ENCODE data around the gene SDCCAG8. TPM values are rescaled to one million over a fixed set of nuclear protein-coding genes. Genes with fewer than 3 reads are reported as not detected.

SDCCAG8 gene
- polyA plus RNA-seq, 3 donors: 33.2 to 34.4 (median 33.4) TPM

DNA sequence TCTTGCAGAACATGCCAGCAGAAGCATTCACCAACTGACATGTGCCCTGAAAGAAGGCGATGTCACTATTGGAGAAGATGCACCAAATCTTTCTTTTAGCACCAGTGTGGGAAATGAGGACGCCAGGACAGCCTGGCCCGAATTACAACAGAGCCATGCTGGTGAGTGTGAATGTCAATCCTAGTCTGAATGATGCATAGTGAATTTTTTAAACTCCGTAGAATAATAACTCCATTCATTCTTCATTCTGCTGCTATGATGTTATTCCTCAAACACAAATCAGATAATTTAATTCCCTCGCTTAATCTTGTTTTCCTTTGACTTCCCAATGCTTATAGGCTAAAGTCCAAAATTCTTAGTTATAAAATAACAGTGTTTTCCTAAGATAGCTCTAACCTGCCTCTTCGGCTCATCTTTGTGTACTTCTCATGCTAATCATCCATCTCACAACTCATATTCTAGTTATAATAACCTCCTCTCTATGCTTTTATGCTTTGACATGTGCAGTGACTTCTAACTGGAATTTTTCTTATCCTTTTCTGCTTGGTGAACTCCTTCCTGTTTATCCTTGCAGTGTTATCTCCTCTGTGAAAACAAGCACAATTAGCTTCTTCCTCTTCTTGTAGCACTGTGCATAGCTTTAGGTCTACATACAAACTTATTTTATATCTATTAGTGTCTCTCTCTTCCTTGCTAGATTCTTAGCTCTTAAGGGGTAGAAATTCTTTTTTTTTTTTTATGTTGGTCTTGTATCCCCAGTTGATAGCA lies 14.4 kb downstream of the SDCCAG8 start:
- peak overlapping the region in 4 of 7 donors; percentile 63 to 96 (median 88) for H3K27ac Mint-ChIP-seq
- H2AFZ ChIP-seq (ENCODE audit: insufficient read depth, low read depth, low read length, poor library complexity, severe bottlenecking): no peak overlapping the region
- 100% methylated on average over 1 of the region's 6 CpGs for WGBS (ENCODE audit: insufficient coverage)
- H3K36me3 Mint-ChIP-seq: peaks cover 22 to 24% of the 10 kb centered on the region in 2 donors
- peaks cover 53 to 55% of the 10 kb centered on the region in 2 donors for H3K4me1 ChIP-seq (ENCODE audit: control insufficient read depth in 1 of 2, insufficient read depth in 2 of 2, low read length in 2 of 2)
- no peak overlapping the region for H3K4me3 ChIP-seq (replicated peaks in 1 of 3; ENCODE audit: low read depth in 2 of 3, low read length in 3 of 3)
- DNase-seq: no peak
- no peaks in the 10 kb centered on the region for H3K27me3 Mint-ChIP-seq (ENCODE audit: low read depth in 3 of 3)
- no peak overlapping the region for H3K9ac ChIP-seq (ENCODE audit: insufficient read depth, low read length, poor library complexity, severe bottlenecking)
- H3K36me3 ChIP-seq (replicated peaks in 1 of 2; ENCODE audit: control insufficient read depth in 1 of 2, insufficient read depth in 2 of 2, low read length in 2 of 2): peaks cover 29 to 32% of the 10 kb centered on the region in 2 donors
- peaks cover 46% of the 10 kb centered on the region for H3K4me1 Mint-ChIP-seq
- intact Hi-C loops (cut with micrococcal nuclease): no loop called here
- H4K20me1 ChIP-seq (ENCODE audit: insufficient read depth, low read length): no peaks in the 10 kb centered on the region
- no peaks in the 10 kb centered on the region for H3K9me3 Mint-ChIP-seq
- TF ChIP-seq CTCF (IDR thresholded peaks at IDR 0.05): no peak
- peak overlapping the region in 1 of 2 donors; percentile 90 for H3K27ac ChIP-seq (ENCODE audit: low read depth in 1 of 2, low read length in 2 of 2)
- H3K4me3 Mint-ChIP-seq: no peak overlapping the region
- H3K4me2 ChIP-seq (replicated peaks; ENCODE audit: extremely low read depth, low read length, poor library complexity, severe bottlenecking): no peak overlapping the region
- no peaks in the 10 kb centered on the region for H3K27me3 ChIP-seq (ENCODE audit: control insufficient read depth in 2 of 2, insufficient read depth in 2 of 2, low read length in 2 of 2)
- peaks cover 31% of the 10 kb centered on the region for H3K79me2 ChIP-seq (ENCODE audit: insufficient read depth, low read length)
- H3K9me3 ChIP-seq (replicated peaks in 1 of 2; ENCODE audit: control insufficient read depth in 1 of 2, insufficient read depth in 1 of 2, low read length in 2 of 2): no peaks in the 10 kb centered on the region

GRCh38 chr1:243271996-243272395 lies 16.2 kb downstream of the SDCCAG8 start:
- TF ChIP-seq CTCF (IDR thresholded peaks at IDR 0.05): no peak
- H3K9me3 ChIP-seq (replicated peaks in 1 of 2; ENCODE audit: control insufficient read depth in 1 of 2, insufficient read depth in 1 of 2, low read length in 2 of 2): no peaks in the 10 kb centered on the region
- H3K4me1 ChIP-seq (ENCODE audit: control insufficient read depth in 1 of 2, insufficient read depth in 2 of 2, low read length in 2 of 2): peaks cover 38% of the 10 kb centered on the region in 2 donors
- Mint-ChIP-seq H3K27ac (no peak overlapping the region), H3K4me1 (peaks cover 36% of the 10 kb centered on the region), H3K4me3 (no peak overlapping the region), H3K9me3 (peaks cover 0 to 2% (median 0%) of the 10 kb centered on the region in 7 donors), H3K27me3 (ENCODE audit: low read depth in 3 of 3) (no peaks in the 10 kb centered on the region), H3K36me3 (peaks cover 35 to 39% of the 10 kb centered on the region in 2 donors)
- peaks cover 20% of the 10 kb centered on the region for H3K79me2 ChIP-seq (ENCODE audit: insufficient read depth, low read length)
- no peak for DNase-seq
- H3K27ac ChIP-seq (ENCODE audit: low read depth in 1 of 2, low read length in 2 of 2): no peak overlapping the region
- H3K4me2 ChIP-seq (replicated peaks; ENCODE audit: extremely low read depth, low read length, poor library complexity, severe bottlenecking): no peak overlapping the region
- peaks cover 43 to 47% of the 10 kb centered on the region in 2 donors for H3K36me3 ChIP-seq (replicated peaks in 1 of 2; ENCODE audit: control insufficient read depth in 1 of 2, insufficient read depth in 2 of 2, low read length in 2 of 2)
- H3K9ac ChIP-seq (ENCODE audit: insufficient read depth, low read length, poor library complexity, severe bottlenecking): no peak overlapping the region
- whole genome bisulfite sequencing (ENCODE audit: insufficient coverage): no CpG with 5 or more reads among the region's 1 CpG
- H3K27me3 ChIP-seq (ENCODE audit: control insufficient read depth in 2 of 2, insufficient read depth in 2 of 2, low read length in 2 of 2): no peaks in the 10 kb centered on the region
- H2AFZ ChIP-seq (ENCODE audit: insufficient read depth, low read depth, low read length, poor library complexity, severe bottlenecking): no peak overlapping the region
- intact Hi-C loops (cut with micrococcal nuclease): no loop called here
- no peak overlapping the region for H3K4me3 ChIP-seq (replicated peaks in 1 of 3; ENCODE audit: low read depth in 2 of 3, low read length in 3 of 3)
- no peaks in the 10 kb centered on the region for H4K20me1 ChIP-seq (ENCODE audit: insufficient read depth, low read length)

Data from CD14-positive monocyte (primary cell).